ENCODE results near the gene UBASH3B. TPM values are rescaled to one million over a fixed set of nuclear protein-coding genes. Genes with fewer than 3 reads are reported as not detected.

The UBASH3B gene
- total RNA-seq, 2 experiments from 2014 or later = 24.5 to 28.6 TPM

DNA sequence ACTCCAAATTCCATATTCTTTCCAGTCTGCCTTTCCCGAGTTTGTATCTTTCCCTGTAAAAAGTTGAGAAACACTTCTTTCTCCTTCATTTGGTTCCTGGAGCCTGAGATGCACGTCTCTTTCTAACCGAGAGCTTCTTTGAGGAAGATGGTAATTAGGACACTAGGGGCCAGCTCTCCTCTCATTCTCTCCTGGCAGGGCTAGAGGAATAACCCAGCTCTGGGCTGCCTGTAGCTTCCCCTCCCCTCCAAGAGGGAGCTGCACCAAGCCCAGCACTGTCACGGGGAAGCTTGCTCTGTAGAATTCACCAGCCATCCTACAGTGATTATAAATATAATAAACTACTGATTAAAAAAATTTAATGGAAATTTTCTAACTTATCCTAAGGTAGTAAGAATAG is 26.9 kb downstream of the UBASH3B start:
- H3K36me3 Mint-ChIP-seq (ENCODE audit: low read depth) = no peaks in the 10 kb centered on the region
- DNase-seq = no peak
- ChIA-PET CTCF (interaction anchor here (1.8 kb wide), 1 partner anchor 13 kb away, joined by 4 read pairs; no protein-coding TSS in a partner anchor), POLR2A (interaction anchor here (1.2 to 4.3 kb wide), 2 partner anchors 13 to 17 kb away, joined by 3 to 21 read pairs; no protein-coding TSS in a partner anchor)
- H3K4me1 Mint-ChIP-seq (ENCODE audit: low read depth) = peaks cover 70% of the 10 kb centered on the region
- Histone ChIP-seq H3K27me3 (ENCODE audit: control insufficient read depth in 1 of 2, insufficient read depth in 2 of 2, low read length in 2 of 2) (no peaks in the 10 kb centered on the region), H3K27ac (ENCODE audit: low read depth in 1 of 2, low read length in 2 of 2) (no peak overlapping the region), H3K4me1 (ENCODE audit: insufficient read depth, low read length) (peaks cover 35% of the 10 kb centered on the region), H3K4me3 (ENCODE audit: low read length) (no peak overlapping the region), H3K9me3 (ENCODE audit: control insufficient read depth in 1 of 2, insufficient read depth in 1 of 2, low read length in 2 of 2) (no peaks in the 10 kb centered on the region), H3K36me3 (ENCODE audit: insufficient read depth, low read length) (no peaks in the 10 kb centered on the region)
- H3K27me3 Mint-ChIP-seq = no peaks in the 10 kb centered on the region
- H3K27ac Mint-ChIP-seq = no peak overlapping the region
- H3K9me3 Mint-ChIP-seq = no peaks in the 10 kb centered on the region
- ATAC-seq (ENCODE audit: poor library complexity) = no peak
- no peak overlapping the region for H3K4me3 Mint-ChIP-seq
- TF ChIP-seq CTCF (IDR thresholded peaks at IDR 0.05) = no peak
- intact Hi-C loops (cut with DNase I, micrococcal nuclease) = no loop called here

GRCh38 chr11:122685041-122685440 is 29.5 kb downstream of the UBASH3B start:
- no peak for ATAC-seq (ENCODE audit: poor library complexity)
- no peaks in the 10 kb centered on the region for H3K27me3 ChIP-seq (ENCODE audit: control insufficient read depth in 1 of 2, insufficient read depth in 2 of 2, low read length in 2 of 2)
- Mint-ChIP-seq H3K27me3 (no peaks in the 10 kb centered on the region), H3K4me1 (ENCODE audit: low read depth) (peaks cover 63% of the 10 kb centered on the region), H3K9me3 (no peaks in the 10 kb centered on the region), H3K4me3 (no peak overlapping the region), H3K36me3 (ENCODE audit: low read depth) (no peaks in the 10 kb centered on the region), H3K27ac (no peak overlapping the region)
- H3K36me3 ChIP-seq (ENCODE audit: insufficient read depth, low read length) = no peaks in the 10 kb centered on the region
- POLR2A ChIA-PET = interaction anchor here (0.7 to 1.2 kb wide), 4 partner anchors 10 to 23 kb away, joined by 3 to 4 read pairs (median 4); no protein-coding TSS in a partner anchor
- CTCF ChIA-PET = no interaction called here
- H3K27ac ChIP-seq (ENCODE audit: low read depth in 1 of 2, low read length in 2 of 2) = no peak overlapping the region
- DNase-seq = no peak
- H3K9me3 ChIP-seq (ENCODE audit: control insufficient read depth in 1 of 2, insufficient read depth in 1 of 2, low read length in 2 of 2) = no peaks in the 10 kb centered on the region
- intact Hi-C loops (cut with DNase I, micrococcal nuclease) = no loop called here
- peaks cover 39% of the 10 kb centered on the region for H3K4me1 ChIP-seq (ENCODE audit: insufficient read depth, low read length)
- no peak for TF ChIP-seq CTCF (IDR thresholded peaks at IDR 0.05)
- H3K4me3 ChIP-seq (ENCODE audit: low read length) = no peak overlapping the region

DNA sequence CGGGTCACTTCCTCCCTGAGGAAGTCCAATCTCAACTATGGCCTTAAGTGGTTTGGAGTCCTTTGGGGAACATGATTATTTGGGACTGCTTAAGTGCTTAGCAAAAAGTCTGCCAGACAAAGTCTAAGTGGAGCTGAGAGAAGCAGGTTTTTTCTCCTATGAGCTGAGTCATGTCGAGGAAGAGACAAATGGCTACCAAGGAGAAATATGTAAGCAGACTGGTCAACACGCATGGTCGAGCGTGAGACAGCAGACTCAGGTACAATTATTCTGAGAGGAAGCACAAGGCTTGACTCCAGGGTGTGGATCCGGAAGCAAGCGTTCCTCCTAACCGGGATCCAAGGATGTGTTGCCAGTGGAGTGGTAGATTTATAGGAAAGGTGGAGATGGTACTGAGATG is 30.6 kb downstream of the UBASH3B start:
- H3K27ac ChIP-seq (ENCODE audit: low read depth in 1 of 2, low read length in 2 of 2) = no peak overlapping the region
- DNase-seq (no peak), ATAC-seq (ENCODE audit: poor library complexity) (no peak)
- H3K4me1 Mint-ChIP-seq (ENCODE audit: low read depth) = peaks cover 71% of the 10 kb centered on the region
- H3K27me3 ChIP-seq (ENCODE audit: control insufficient read depth in 1 of 2, insufficient read depth in 2 of 2, low read length in 2 of 2) = no peaks in the 10 kb centered on the region
- peak overlapping the region; percentile 48 for H3K27ac Mint-ChIP-seq
- POLR2A ChIA-PET = interaction anchor here (0.6 to 1.8 kb wide), 6 partner anchors 10 to 24 kb away, joined by 3 to 12 read pairs (median 4); no protein-coding TSS in a partner anchor
- H3K27me3 Mint-ChIP-seq = no peaks in the 10 kb centered on the region
- no peaks in the 10 kb centered on the region for H3K36me3 Mint-ChIP-seq (ENCODE audit: low read depth)
- TF ChIP-seq CTCF (IDR thresholded peaks at IDR 0.05) = no peak
- no peak overlapping the region for H3K4me3 ChIP-seq (ENCODE audit: low read length)
- intact Hi-C loops (cut with DNase I, micrococcal nuclease) = no loop called here
- CTCF ChIA-PET = interaction anchor here (1.7 kb wide), 1 partner anchor 10 kb away, joined by 4 read pairs; no protein-coding TSS in a partner anchor
- peaks cover 48% of the 10 kb centered on the region for H3K4me1 ChIP-seq (ENCODE audit: insufficient read depth, low read length)
- no peaks in the 10 kb centered on the region for H3K9me3 ChIP-seq (ENCODE audit: control insufficient read depth in 1 of 2, insufficient read depth in 1 of 2, low read length in 2 of 2)
- H3K36me3 ChIP-seq (ENCODE audit: insufficient read depth, low read length) = no peaks in the 10 kb centered on the region
- no peaks in the 10 kb centered on the region for H3K9me3 Mint-ChIP-seq
- no peak overlapping the region for H3K4me3 Mint-ChIP-seq

Measured in CD4-positive, alpha-beta T cell (primary cell).